ENCODE results near the gene NLRC5. TPM values are rescaled to one million over a fixed set of nuclear protein-coding genes. Genes with fewer than 3 reads are reported as not detected.
A peak's percentile ranks its signal among the peaks of the same experiment; 100 is the strongest.

Gene NLRC5
- total RNA-seq, 6 donors from 2014 or later, result 29.2 to 361 (median 52.7) TPM

DNA sequence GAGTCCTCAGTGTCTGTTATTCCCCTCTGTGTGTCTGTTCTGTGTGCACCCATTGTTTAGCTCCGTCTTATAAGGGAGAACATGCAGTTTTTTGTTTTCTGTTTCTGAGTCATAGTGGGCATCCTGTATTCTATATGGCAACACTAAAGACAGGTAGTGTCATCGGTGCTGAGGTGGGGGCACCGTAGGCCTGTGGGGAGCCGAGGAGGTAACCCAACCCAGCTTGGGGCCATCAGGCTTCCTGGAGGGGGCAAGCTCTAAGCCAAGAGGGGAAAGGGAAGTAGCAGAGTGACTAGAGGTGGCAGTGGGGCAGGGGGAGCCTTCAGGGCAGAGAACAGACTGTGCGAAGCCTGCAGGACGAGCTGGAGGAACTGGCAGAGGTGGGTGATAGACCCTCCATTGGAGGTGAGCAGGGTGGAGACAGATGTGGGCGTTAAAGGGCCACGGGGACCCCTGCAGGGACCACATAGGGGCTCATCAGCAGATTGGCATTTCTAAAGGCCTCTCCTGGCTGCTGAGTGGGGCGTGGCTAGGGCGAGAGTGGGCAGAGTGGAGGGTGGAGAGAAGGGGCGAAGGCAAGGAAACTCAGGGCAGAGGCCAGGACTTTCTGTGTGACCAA, 139.5 kb downstream of the NLRC5 start:
- peaks cover 0 to 31% (median 15%) of the 10 kb centered on the region in 4 donors for H3K36me3 ChIP-seq
- DNase-seq (no peak), ATAC-seq (ENCODE audit: low FRiP score in 2 of 2) (no peak)
- TF ChIP-seq POLR2A (IDR thresholded peaks at IDR 0.05) (no peak), POLR2AphosphoS5 (IDR thresholded peaks at IDR 0.05) (no peak), EP300 (IDR thresholded peaks at IDR 0.05) (no peak)
- TF ChIP-seq, protein P1, sequence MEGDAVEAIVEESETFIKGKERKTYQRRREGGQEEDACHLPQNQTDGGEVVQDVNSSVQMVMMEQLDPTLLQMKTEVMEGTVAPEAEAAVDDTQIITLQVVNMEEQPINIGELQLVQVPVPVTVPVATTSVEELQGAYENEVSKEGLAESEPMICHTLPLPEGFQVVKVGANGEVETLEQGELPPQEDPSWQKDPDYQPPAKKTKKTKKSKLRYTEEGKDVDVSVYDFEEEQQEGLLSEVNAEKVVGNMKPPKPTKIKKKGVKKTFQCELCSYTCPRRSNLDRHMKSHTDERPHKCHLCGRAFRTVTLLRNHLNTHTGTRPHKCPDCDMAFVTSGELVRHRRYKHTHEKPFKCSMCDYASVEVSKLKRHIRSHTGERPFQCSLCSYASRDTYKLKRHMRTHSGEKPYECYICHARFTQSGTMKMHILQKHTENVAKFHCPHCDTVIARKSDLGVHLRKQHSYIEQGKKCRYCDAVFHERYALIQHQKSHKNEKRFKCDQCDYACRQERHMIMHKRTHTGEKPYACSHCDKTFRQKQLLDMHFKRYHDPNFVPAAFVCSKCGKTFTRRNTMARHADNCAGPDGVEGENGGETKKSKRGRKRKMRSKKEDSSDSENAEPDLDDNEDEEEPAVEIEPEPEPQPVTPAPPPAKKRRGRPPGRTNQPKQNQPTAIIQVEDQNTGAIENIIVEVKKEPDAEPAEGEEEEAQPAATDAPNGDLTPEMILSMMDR (IDR thresholded peaks at IDR 0.05), result no peak
- H3K27me3 ChIP-seq, result no peaks in the 10 kb centered on the region
- WGBS, 2 donors, result 68 to 72% methylated on average over 11 of the region's 11 CpGs
- H3K4me1 ChIP-seq, result peaks cover 7 to 30% (median 18%) of the 10 kb centered on the region in 4 donors
- H3K4me3 ChIP-seq, result no peak overlapping the region
- H3K9me3 ChIP-seq, result no peaks in the 10 kb centered on the region
- H3K27ac ChIP-seq, result peak overlapping the region in 3 of 4 donors; percentile 4 to 53 (median 28)

DNA sequence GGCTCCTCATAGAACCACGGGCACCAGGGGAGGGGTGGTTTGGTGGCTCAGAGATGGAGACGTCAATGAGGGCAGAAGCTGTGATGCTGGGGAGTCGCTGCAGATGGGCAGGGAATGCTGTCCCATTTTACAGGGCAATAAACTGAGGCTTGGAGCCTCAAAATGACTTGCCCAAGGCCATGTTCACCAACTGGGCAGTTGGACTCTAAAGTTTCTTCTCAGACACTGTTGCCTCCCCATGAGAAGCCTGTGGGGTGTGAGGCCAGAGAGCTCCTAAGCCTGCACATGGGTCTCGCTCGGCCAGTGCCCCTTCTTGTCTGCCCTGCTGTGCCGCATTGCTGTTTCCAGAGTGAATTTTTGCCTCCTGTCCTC, 141.6 kb downstream of the NLRC5 start:
- H3K4me1 ChIP-seq, result peaks cover 5 to 26% (median 22%) of the 10 kb centered on the region in 4 donors
- H3K36me3 ChIP-seq, result peaks cover 0 to 29% (median 11%) of the 10 kb centered on the region in 4 donors
- no peaks in the 10 kb centered on the region for H3K27me3 ChIP-seq
- ATAC-seq (ENCODE audit: low FRiP score in 2 of 2), result no peak
- WGBS, 2 donors, result 95 to 96% methylated on average over 6 of the region's 6 CpGs
- no peaks in the 10 kb centered on the region for H3K9me3 ChIP-seq
- H3K4me3 ChIP-seq, result no peak overlapping the region
- H3K27ac ChIP-seq, result peak overlapping the region in 1 of 4 donors; percentile 49
- DNase-seq, result no peak
- TF ChIP-seq, protein P1 (IDR thresholded peaks at IDR 0.05), result no peak
- no peak for TF ChIP-seq POLR2AphosphoS5 (IDR thresholded peaks at IDR 0.05)

DNA sequence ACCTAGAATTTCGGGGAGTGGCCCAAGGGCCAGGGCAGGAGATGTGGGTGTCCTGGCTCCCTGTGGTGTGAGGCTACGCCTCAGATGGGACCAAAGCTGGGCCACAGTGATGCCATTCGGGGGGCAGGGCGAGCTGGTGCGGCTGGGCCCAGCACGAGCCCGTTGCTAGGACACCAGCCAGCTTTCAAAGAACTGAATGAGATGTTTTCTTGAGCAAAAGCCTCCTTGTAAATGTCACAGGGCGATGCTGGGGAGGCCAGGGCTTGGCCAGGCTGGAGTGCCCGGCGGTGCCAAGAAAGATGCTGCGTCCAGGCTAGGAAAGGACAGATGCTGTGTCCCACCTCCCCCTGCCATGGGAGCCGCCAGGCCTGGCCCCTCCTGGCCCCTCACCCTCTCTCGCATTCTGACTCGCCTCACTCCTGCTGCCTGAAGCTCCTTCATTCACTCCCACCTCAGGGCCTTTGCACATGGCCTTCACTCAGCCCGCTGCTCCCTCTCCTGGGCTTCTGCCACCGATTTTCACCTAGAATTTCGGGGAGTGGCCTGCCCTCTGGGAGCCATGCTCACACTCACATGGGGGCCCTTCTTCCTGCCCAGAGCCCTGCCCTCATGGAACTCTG, 142.1 kb downstream of the NLRC5 start:
- Histone ChIP-seq H3K4me3 (no peak overlapping the region), H3K27me3 (no peaks in the 10 kb centered on the region), H3K27ac (peak overlapping the region in 2 of 4 donors; percentile 6 to 49), H3K36me3 (peaks cover 0 to 28% (median 8%) of the 10 kb centered on the region in 4 donors), H3K4me1 (peaks cover 5 to 26% (median 22%) of the 10 kb centered on the region in 4 donors), H3K9me3 (no peaks in the 10 kb centered on the region)
- ATAC-seq (ENCODE audit: low FRiP score in 2 of 2) (no peak), DNase-seq (peak in 1 of 2 donors; percentile 68)
- 89% methylated on average over 14 to 17 of the region's 17 CpGs for WGBS, 2 donors
- TF ChIP-seq POLR2A (IDR thresholded peaks at IDR 0.05) (no peak), POLR2AphosphoS5 (IDR thresholded peaks at IDR 0.05) (no peak), EP300 (IDR thresholded peaks at IDR 0.05) (no peak)
- TF ChIP-seq, protein P1 (IDR thresholded peaks at IDR 0.05), result no peak

DNA sequence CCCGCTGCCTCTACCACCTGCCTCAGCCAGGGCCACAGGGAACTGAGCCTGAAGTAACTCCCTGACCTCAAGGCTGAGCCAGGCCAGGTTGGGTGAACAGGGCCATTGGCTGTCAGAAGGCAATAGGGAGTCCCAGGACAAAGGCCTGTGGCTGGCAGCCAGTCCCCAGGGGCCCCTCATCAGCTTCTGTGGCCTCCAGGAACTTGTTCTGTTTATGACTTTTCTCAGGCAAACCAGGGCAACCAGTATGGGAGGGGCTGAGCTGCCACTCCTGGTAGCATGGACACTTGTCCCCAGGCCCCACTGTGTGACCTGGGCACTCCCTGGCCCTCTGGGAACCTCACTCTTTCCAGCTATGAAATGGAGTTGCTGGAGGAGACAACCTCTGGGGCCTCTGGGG, 143.1 kb downstream of the NLRC5 start:
- peaks cover 0 to 23% (median 7%) of the 10 kb centered on the region in 4 donors for H3K36me3 ChIP-seq

More for the DNA sequence above, 143.1 kb downstream of the NLRC5 start:
- ATAC-seq (ENCODE audit: low FRiP score in 2 of 2) (peak; percentile 1 to 10), DNase-seq (peak in 1 of 2 donors; percentile 54)
- no peaks in the 10 kb centered on the region for H3K27me3 ChIP-seq
- no peak overlapping the region for H3K4me3 ChIP-seq
- H3K4me1 ChIP-seq, result peaks cover 5 to 26% (median 22%) of the 10 kb centered on the region in 4 donors
- H3K9me3 ChIP-seq, result no peaks in the 10 kb centered on the region
- TF ChIP-seq EP300 (IDR thresholded peaks at IDR 0.05) (no peak), POLR2A (IDR thresholded peaks at IDR 0.05) (no peak), POLR2AphosphoS5 (IDR thresholded peaks at IDR 0.05) (no peak)
- TF ChIP-seq, protein P1 (IDR thresholded peaks at IDR 0.05), result no peak
- H3K27ac ChIP-seq, result peak overlapping the region; percentile 32 to 67 (median 40)
- 89 to 100% methylated on average over 1 of the region's 1 CpG for WGBS, 2 donors
